K562 (cell line): Measurements from ENCODE around the gene TBPL2. TPM values are rescaled to one million over a fixed set of nuclear protein-coding genes. Genes with fewer than 3 reads are reported as not detected.

Experiments
- CREM ChIP-seq: IDR thresholded peaks from 2 replicates; pipeline ENCODE4 v1.6.1; 2014; ENCODE audit warnings: antibody characterized with exemption, low read depth
- DMBX1 ChIP-seq: fragments of 250-450 bp; sonication (Bioruptor Pico); IDR thresholded peaks from 2 replicates; pipeline ENCODE4 v1.8.0; 2022; ENCODE audit warnings: inconsistent platforms, mild to moderate bottlenecking, moderate library complexity, borderline replicate concordance
- DNMT1 ChIP-seq: fragments of 450-650 bp; IDR thresholded peaks from 2 replicates; pipeline ENCODE4 v1.6.1; 2016; ENCODE audit warnings: antibody characterized with exemption, mild to moderate bottlenecking
- MXI1 ChIP-seq: IDR thresholded peaks from 2 replicates; pipeline ENCODE4 v1.6.1; 2011; ENCODE audit warnings: low read depth, mild to moderate bottlenecking, improper control_type of control experiment, low read length
- MYNN ChIP-seq, 2 experiments: sonication (generic); formaldehyde crosslinking in 1 of 2; IDR thresholded peaks; 2 replicates each; pipeline versions ENCODE4 v1.5.0 to v1.6.1; 2016 to 2020; ENCODE audit warnings: antibody characterized with exemption in 1 of 2, missing genetic modification reagents in 1 of 2
- NFRKB ChIP-seq: fragments of 450-650 bp; IDR thresholded peaks from 2 replicates; pipeline ENCODE4 v1.6.1; 2016; ENCODE audit warnings: low read depth
- NR2F6 ChIP-seq: fragments of 450-650 bp; formaldehyde crosslinking; IDR thresholded peaks from 2 replicates; pipeline ENCODE4 v1.4.0; 2020; ENCODE audit warnings: mild to moderate bottlenecking
- NUFIP1 ChIP-seq: fragments of 450-650 bp; IDR thresholded peaks from 2 replicates; pipeline ENCODE4 v1.6.1; 2018; ENCODE audit not compliant: partially characterized antibody
- PCBP1 ChIP-seq: fragments of 200-400 bp; formaldehyde crosslinking; IDR thresholded peaks from 2 replicates; pipeline ENCODE4 v1.6.1; 2018; ENCODE audit warnings: mild to moderate bottlenecking, low read depth, low read length; ENCODE audit not compliant: poor library complexity, severe bottlenecking
- PCBP2 ChIP-seq: fragments of 200-400 bp; formaldehyde crosslinking; IDR thresholded peaks from 2 replicates; pipeline ENCODE4 v1.6.1; 2018; ENCODE audit warnings: low read length, low read depth, mild to moderate bottlenecking, moderate library complexity; ENCODE audit not compliant: poor library complexity, severe bottlenecking
- PYGO2 ChIP-seq: fragments of 450-650 bp; IDR thresholded peaks from 2 replicates; pipeline ENCODE4 v1.6.1; 2016; ENCODE audit warnings: mild to moderate bottlenecking, missing genetic modification characterization, moderate library complexity, missing compliant biosample characterization
- RBM15 ChIP-seq: fragments of 200-400 bp; formaldehyde crosslinking; IDR thresholded peaks from 2 replicates; pipeline ENCODE4 v1.6.1; 2018; ENCODE audit warnings: mild to moderate bottlenecking, low read length, moderate library complexity; ENCODE audit not compliant: insufficient read depth
- RERE ChIP-seq: sonication (generic); formaldehyde crosslinking; IDR thresholded peaks from 2 replicates; pipeline ENCODE4 v1.8.0; 2023; ENCODE audit warnings: missing genetic modification reagents, mild to moderate bottlenecking, borderline replicate concordance
- SAFB ChIP-seq: fragments of 200-400 bp; formaldehyde crosslinking; IDR thresholded peaks from 2 replicates; pipeline ENCODE4 v1.6.1; 2017; ENCODE audit warnings: low read depth, low read length, borderline replicate concordance
- SMAD4 ChIP-seq: fragments of 250-450 bp; sonication (Bioruptor Pico); conservative IDR thresholded peaks from 2 replicates; pipeline ENCODE4 v1.8.0; 2021; ENCODE audit warnings: inconsistent platforms, mild to moderate bottlenecking, moderate library complexity
- STAT5A ChIP-seq: IDR thresholded peaks from 2 replicates; pipeline ENCODE4 v1.6.1; 2012; ENCODE audit warnings: low read length, inconsistent platforms, borderline replicate concordance
- ZBTB33 ChIP-seq: sonication (generic); formaldehyde crosslinking; IDR thresholded peaks from 2 replicates; pipeline ENCODE4 v1.8.1; 2023; ENCODE audit warnings: mild to moderate bottlenecking, missing genetic modification reagents
- ZBTB8A ChIP-seq: fragments of 450-650 bp; IDR thresholded peaks from 2 replicates; pipeline ENCODE4 v1.6.1; 2018; ENCODE audit warnings: mild to moderate bottlenecking, moderate library complexity; ENCODE audit not compliant: partially characterized antibody
- ZEB2 ChIP-seq: fragments of 450-650 bp; IDR thresholded peaks from 2 replicates; pipeline ENCODE4 v1.6.1; 2016
- ZNF324 ChIP-seq: fragments of 250-450 bp; sonication (Bioruptor Pico); IDR thresholded peaks from 2 replicates; pipeline ENCODE4 v1.4.0; 2020; ENCODE audit warnings: mild to moderate bottlenecking
- ZNF644 ChIP-seq: fragments of 200-800 bp; sonication (Bioruptor generic); IDR thresholded peaks from 2 replicates; pipeline ENCODE4 v1.6.1; 2016; ENCODE audit warnings: low read depth, missing genetic modification characterization, missing compliant biosample characterization
- polyA plus RNA-seq, 8 experiments: library from polyadenylated mRNA; depleted of rRNA in 4 of 8; stranded (reverse) in 5 of 8; unstranded in 3 of 8; fragments of >200 nt; fragmentation: Nextera tagmentation in 2 of 8; fragmentation: Illumina TruSeq in 1 of 8; extraction: Ambion mirVana in 2 of 8; extraction: Trizol in 1 of 8; gene quantifications; 2 replicates each; pipeline versions ENCODE4 v1.2.1 to v1.2.3, GENCODE V29; 2011 to 2014; ENCODE audit warnings: inconsistent platforms in 1 of 8, missing spikeins in 1 of 8
- total RNA-seq, 7 experiments: library from RNA; depleted of rRNA in 6 of 7; stranded (reverse); fragments of >200 nt in 6 of 7; fragmentation: Illumina TruSeq in 2 of 7; extraction: Trizol in 2 of 7; gene quantifications; 2 replicates each; pipeline versions ENCODE4 v1.2.1 to v1.2.3, GENCODE V29; 2011 to 2021; ENCODE audit warnings: low replicate concordance in 1 of 7
- TF ChIP-seq, protein P1 (sequence below): fragments of 450-650 bp; IDR thresholded peaks from 2 replicates; pipeline ENCODE4 v1.6.1; 2016; ENCODE audit warnings: low read depth, mild to moderate bottlenecking, moderate library complexity

TBPL2 gene
- total and polyA plus RNA-seq, 9 of the 15 experiments (the other 6 are each of a cell fraction or from before 2014, with no cell fraction given) = not detected

- TF ChIP-seq RERE (CRISPR knock-in tag) = no peak
- TF ChIP-seq CREM = peak; percentile 88
- TF ChIP-seq ZBTB8A = no peak
- peak; percentile 81; the same call in 1 of the 2 replicates for TF ChIP-seq ZNF644 (tag)
- TF ChIP-seq NFRKB = no peak
- no peak for TF ChIP-seq NR2F6 (CRISPR knock-in tag)
- no peak for TF ChIP-seq ZNF324 (CRISPR knock-in tag)
- TF ChIP-seq NUFIP1 = no peak
- TF ChIP-seq MYNN (IDR thresholded peaks at IDR 0.05) = peak; percentile 79
- TF ChIP-seq MYNN (CRISPR knock-in tag; IDR thresholded peaks at IDR 0.05) = no peak
- TF ChIP-seq MXI1 = no peak
- no peak for TF ChIP-seq ZBTB33 (CRISPR knock-in tag)
- no peak for TF ChIP-seq PCBP1
- no peak for TF ChIP-seq PCBP2
- TF ChIP-seq, protein P1, sequence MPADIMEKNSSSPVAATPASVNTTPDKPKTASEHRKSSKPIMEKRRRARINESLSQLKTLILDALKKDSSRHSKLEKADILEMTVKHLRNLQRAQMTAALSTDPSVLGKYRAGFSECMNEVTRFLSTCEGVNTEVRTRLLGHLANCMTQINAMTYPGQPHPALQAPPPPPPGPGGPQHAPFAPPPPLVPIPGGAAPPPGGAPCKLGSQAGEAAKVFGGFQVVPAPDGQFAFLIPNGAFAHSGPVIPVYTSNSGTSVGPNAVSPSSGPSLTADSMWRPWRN = no peak
- no peak; the same call in 1 of the 2 replicates for TF ChIP-seq PYGO2 (tag)
- TF ChIP-seq SMAD4 (CRISPR knock-in tag) = peak; percentile 80
- TF ChIP-seq ZEB2 = peak; percentile 49; the same call in 1 of the 2 replicates
- peak; percentile 91 for TF ChIP-seq STAT5A
- TF ChIP-seq RBM15 = no peak
- no peak for TF ChIP-seq SAFB
- TF ChIP-seq DNMT1 = no peak
- peak; percentile 75; the same call in 1 of the 2 replicates for TF ChIP-seq DMBX1 (CRISPR knock-in tag)
These were observed 56.8 kb downstream of the TBPL2 start (continued) for GRCh38 chr14:55383541-55384140.
